Gastroesophageal sphincter (tissue), 4 donors: ENCODE measurements around the gene DNLZ. TPM values are rescaled to one million over a fixed set of nuclear protein-coding genes. Genes with fewer than 3 reads are reported as not detected.

Experiments
- ATAC-seq: fragments of 150-250 bp; one replicate; pipeline ENCODE4 v1.9.1; 2016; ENCODE audit warnings: mild to moderate bottlenecking, moderate library complexity
- H3K27ac ChIP-seq, 4 donors: fragments of 200-600 bp; sonication (generic) in 3 of 4; 1 replicate in 3 of 4; 2 replicates in 1 of 4; pipeline ENCODE4 v1.5.1; 2016 to 2019
- H3K27me3 ChIP-seq: fragments of 200-600 bp; sonication (generic); one replicate; pipeline ENCODE4 v1.5.1; 2019
- H3K36me3 ChIP-seq, 2 donors: fragments of 200-600 bp; sonication (generic); one replicate each; pipeline ENCODE4 v1.5.1; 2019; ENCODE audit warnings: control low read depth in 1 of 2
- H3K4me1 ChIP-seq, 3 donors: fragments of 200-600 bp; sonication (generic); 1 replicate in 2 of 3; 2 replicates in 1 of 3; pipeline ENCODE4 v1.5.1; 2016 to 2019; ENCODE audit warnings: control low read depth in 2 of 3
- H3K4me3 ChIP-seq, 2 donors: fragments of 200-600 bp; sonication (generic); one replicate each; pipeline ENCODE4 v1.5.1; 2019; ENCODE audit warnings: mild to moderate bottlenecking in 1 of 2, moderate library complexity in 1 of 2
- H3K9me3 ChIP-seq, 3 donors: fragments of 200-600 bp; sonication (generic); one replicate each; pipeline ENCODE4 v1.5.1; 2017 to 2019; ENCODE audit warnings: control low read depth in 2 of 3
- EP300 ChIP-seq: sonication (generic); formaldehyde crosslinking; IDR thresholded peaks from one replicate; pipeline ENCODE4 v1.6.1; 2017; ENCODE audit warnings: antibody characterized with exemption, mild to moderate bottlenecking
- POLR2A ChIP-seq, 2 donors: fragments of 450-650 bp; IDR thresholded peaks; one replicate each; pipeline ENCODE4 v1.6.1; 2017; ENCODE audit warnings: antibody characterized with exemption in 2 of 2, mild to moderate bottlenecking in 2 of 2, moderate library complexity in 1 of 2
- POLR2AphosphoS5 ChIP-seq: sonication (generic); formaldehyde crosslinking; IDR thresholded peaks from one replicate; pipeline ENCODE4 v1.6.1; 2017; ENCODE audit warnings: antibody characterized with exemption
- WGBS, 2 donors: methylation state at CpG; one replicate each; pipeline ENCODE4 v1.1.5; 2018; ENCODE audit warnings: low coverage in 1 of 2; 5-methylcytosine and 5-hydroxymethylcytosine counted together
- total RNA-seq, 4 donors: library from RNA; depleted of rRNA; stranded (reverse); fragments of >200 nt; gene quantifications; one replicate each; pipeline ENCODE4 v1.1.0, GENCODE V29; 2016
- TF ChIP-seq, protein P1 (sequence below), 4 experiments: fragments of 200-600 bp in 2 of 4; fragments of 450-650 bp in 2 of 4; sonication (generic) in 1 of 4; IDR thresholded peaks; one replicate each; pipeline ENCODE4 v1.5.1; 2017 to 2019; ENCODE audit warnings: antibody characterized with exemption in 4 of 4, mild to moderate bottlenecking in 2 of 4, moderate library complexity in 2 of 4

The DNLZ gene
- total RNA-seq, 4 donors from 2014 or later: 8.4 to 23.7 (median 15.7) TPM

DNA sequence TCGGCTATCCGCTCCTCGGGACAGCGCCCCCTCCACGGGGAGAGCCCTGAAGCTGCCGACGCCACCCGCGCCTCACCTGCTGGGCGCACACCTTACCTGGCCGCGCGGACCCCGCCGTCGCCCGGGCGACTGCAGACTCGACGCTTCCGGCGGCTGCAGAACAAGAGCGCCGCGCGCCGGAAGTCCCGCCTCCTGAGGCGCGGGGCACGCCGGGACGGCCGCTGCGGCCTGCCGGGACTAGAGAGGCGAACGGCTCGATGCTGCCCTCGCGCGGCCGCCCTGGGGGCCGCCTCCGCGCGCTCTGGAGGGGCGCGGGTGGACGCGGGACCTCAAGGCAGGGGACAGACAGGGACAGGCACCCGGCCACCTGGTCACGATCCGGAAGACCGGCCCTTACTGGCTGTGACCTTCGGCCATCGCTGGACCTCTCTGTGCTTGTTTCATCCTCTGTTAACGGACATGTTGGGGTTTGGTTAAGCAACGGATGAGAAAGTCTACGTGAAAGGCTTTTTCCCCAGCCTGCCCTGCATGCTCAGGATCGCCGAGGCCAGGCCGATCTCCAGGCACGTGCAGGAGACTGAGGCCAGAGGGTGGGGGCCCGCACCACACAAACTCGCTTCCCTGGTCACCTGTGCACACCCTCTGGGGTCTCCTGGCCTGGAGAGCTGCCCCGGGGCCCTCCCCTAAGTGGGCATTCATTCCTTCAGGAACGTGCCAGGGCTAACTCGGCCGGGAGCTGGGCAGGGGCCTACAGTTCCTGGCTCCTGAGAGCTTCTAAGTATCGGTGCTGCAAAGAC, 36.7 kb upstream of the DNLZ start, which contains the start of gene SNAPC4:
SNAPC4 (minus strand) TSS at position 133 of the 797 bp plus-strand sequence. CDS start 1,742 bp downstream, outside the sequence.
- TF ChIP-seq EP300 (no peak), POLR2AphosphoS5 (peak; percentile 40), POLR2A (IDR thresholded peaks at IDR 0.05) (peak; percentile 52 to 73)
- TF ChIP-seq, protein P1, sequence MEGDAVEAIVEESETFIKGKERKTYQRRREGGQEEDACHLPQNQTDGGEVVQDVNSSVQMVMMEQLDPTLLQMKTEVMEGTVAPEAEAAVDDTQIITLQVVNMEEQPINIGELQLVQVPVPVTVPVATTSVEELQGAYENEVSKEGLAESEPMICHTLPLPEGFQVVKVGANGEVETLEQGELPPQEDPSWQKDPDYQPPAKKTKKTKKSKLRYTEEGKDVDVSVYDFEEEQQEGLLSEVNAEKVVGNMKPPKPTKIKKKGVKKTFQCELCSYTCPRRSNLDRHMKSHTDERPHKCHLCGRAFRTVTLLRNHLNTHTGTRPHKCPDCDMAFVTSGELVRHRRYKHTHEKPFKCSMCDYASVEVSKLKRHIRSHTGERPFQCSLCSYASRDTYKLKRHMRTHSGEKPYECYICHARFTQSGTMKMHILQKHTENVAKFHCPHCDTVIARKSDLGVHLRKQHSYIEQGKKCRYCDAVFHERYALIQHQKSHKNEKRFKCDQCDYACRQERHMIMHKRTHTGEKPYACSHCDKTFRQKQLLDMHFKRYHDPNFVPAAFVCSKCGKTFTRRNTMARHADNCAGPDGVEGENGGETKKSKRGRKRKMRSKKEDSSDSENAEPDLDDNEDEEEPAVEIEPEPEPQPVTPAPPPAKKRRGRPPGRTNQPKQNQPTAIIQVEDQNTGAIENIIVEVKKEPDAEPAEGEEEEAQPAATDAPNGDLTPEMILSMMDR (IDR thresholded peaks at IDR 0.05): peak in 3 of 4 experiments; percentile 89 to 99 (median 91)
- H3K36me3 ChIP-seq: peaks cover 0 to 67% of the 10 kb centered on the region in 2 donors
- H3K4me3 ChIP-seq: peak within 1 kb of the TSS; percentile 67 to 86
- H3K4me1 ChIP-seq: peaks cover 0 to 28% (median 15%) of the 10 kb centered on the region in 3 donors
- peak; percentile 91 for ATAC-seq
- no peaks in the 10 kb centered on the region for H3K9me3 ChIP-seq
- H3K27ac ChIP-seq: peak within 1 kb of the TSS in 3 of 4 donors; percentile 29 to 74 (median 56)
- H3K27me3 ChIP-seq: no peaks in the 10 kb centered on the region
- no CpG with 5 or more reads among the region's 71 CpGs for whole genome bisulfite sequencing, 2 donors

DNA sequence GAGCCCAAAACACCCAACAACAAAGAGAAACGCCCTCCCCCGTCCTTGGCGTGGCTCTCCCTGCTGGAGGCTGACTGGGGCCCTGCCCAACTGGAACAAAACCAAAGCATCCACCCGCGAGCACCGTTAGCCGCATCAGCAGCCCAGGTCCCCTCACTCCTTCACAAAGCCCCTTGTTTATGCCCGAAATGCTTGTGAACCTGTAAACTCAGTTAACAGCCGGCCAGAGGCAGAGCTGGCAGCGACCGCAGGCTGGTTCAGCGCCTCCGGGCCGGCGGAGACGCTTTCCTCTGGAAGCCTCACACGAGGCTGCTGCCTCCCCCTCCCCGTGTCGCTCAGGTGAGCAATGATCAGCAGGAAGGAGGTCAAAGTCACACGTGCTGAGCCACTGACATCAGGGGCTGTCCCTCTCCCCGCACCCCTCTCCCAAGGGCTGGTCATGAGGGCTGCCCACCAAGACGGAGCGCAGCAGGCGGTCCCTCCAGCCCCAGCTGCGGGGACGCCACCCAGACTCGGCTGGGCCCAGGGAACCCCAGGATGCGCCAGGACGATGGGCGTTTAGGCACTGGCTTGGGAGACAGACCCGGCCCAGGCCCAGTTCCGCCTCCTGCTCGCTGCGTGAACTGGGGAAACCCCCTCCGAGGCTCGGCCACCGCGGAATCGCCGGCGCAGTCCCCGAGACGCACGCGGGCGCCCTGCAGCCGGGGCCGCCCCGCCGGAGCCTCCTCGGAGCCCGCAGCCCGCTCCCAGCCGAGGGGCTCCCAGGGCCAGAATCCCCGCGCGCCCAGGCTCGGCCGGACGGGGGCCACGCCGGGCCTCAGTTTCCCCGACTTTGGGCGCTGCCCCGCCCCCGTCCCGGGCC, 35.9 kb upstream of the DNLZ start:
- no peak for ATAC-seq
- Histone ChIP-seq H3K27ac (peak overlapping the region in 3 of 4 donors; percentile 25 to 74 (median 56)), H3K9me3 (no peaks in the 10 kb centered on the region), H3K27me3 (no peaks in the 10 kb centered on the region), H3K36me3 (peaks cover 0 to 67% of the 10 kb centered on the region in 2 donors), H3K4me1 (peaks cover 0 to 28% (median 15%) of the 10 kb centered on the region in 3 donors), H3K4me3 (peak overlapping the region; percentile 67 to 86)
- no peak for TF ChIP-seq POLR2AphosphoS5
- no peak for TF ChIP-seq POLR2A (IDR thresholded peaks at IDR 0.05)
- TF ChIP-seq, protein P1 (IDR thresholded peaks at IDR 0.05): no peak
- TF ChIP-seq EP300: no peak
- WGBS, 2 donors: 2% methylated on average over 10 of the region's 67 CpGs; no CpG with 5 or more reads in 1 of the 2 donors

DNA sequence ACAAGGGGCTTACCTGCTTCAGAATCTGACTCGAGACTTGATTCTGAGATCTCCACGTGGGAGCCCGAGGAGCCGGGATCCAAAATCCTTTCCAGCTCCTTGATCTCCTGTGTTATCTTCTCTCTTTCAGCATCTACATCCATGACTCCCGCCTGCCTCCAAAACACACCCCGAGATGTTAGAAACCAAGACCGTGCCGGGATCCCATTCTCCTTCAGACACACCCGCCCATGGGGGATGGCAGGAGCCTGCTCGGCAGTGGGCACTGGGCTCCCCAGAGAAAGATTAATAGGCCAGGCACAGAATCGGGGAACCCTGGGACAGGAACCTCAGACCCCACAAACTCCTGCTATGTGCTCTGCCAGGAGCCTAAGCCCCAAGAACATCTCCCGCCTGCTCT, 34.7 kb upstream of the DNLZ start:
- H3K4me3 ChIP-seq: no peak overlapping the region
- H3K27ac ChIP-seq: no peak overlapping the region
- ATAC-seq: no peak
- TF ChIP-seq EP300 (no peak), POLR2A (IDR thresholded peaks at IDR 0.05) (no peak), POLR2AphosphoS5 (no peak)
- TF ChIP-seq, protein P1 (IDR thresholded peaks at IDR 0.05): no peak
- H3K9me3 ChIP-seq: no peaks in the 10 kb centered on the region
- peaks cover 0 to 67% of the 10 kb centered on the region in 2 donors for H3K36me3 ChIP-seq
- peaks cover 0 to 28% (median 15%) of the 10 kb centered on the region in 3 donors for H3K4me1 ChIP-seq
- H3K27me3 ChIP-seq: no peaks in the 10 kb centered on the region
- 82% methylated on average over 5 of the region's 12 CpGs; no CpG with 5 or more reads in 1 of the 2 donors for WGBS, 2 donors

DNA sequence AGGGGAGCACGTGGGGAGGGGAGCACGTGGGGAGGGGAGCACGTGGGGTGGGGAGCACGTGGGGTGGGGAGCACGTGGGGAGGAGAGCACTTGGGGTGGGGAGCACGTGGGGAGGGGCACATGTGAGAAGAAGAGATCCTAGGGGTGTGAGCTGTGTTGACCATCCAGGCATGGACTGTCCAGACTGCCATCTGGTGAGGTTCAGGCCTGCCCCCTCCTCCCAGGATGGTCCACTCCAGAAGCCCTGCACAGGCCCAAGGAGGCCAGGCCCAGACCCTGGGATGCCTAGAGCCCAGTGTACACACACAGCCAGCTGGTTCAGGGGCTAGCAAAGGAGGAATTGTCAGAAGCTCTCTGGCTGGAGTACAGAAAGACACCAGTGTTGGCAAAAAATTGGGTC, 34.1 kb upstream of the DNLZ start:
- TF ChIP-seq, protein P1 (IDR thresholded peaks at IDR 0.05): no peak
- TF ChIP-seq POLR2AphosphoS5: no peak
- TF ChIP-seq EP300: no peak
- no peak for TF ChIP-seq POLR2A (IDR thresholded peaks at IDR 0.05)
- Histone ChIP-seq H3K4me3 (no peak overlapping the region), H3K36me3 (peaks cover 0 to 71% of the 10 kb centered on the region in 2 donors), H3K9me3 (no peaks in the 10 kb centered on the region), H3K4me1 (peaks cover 0 to 28% (median 15%) of the 10 kb centered on the region in 3 donors), H3K27ac (no peak overlapping the region), H3K27me3 (no peaks in the 10 kb centered on the region)
- ATAC-seq: no peak
- 35% methylated on average over 2 of the region's 6 CpGs; no CpG with 5 or more reads in 1 of the 2 donors for WGBS, 2 donors
